ENCODE measurements around the gene KIF21B.
"Not testable (repeated sequence)": the region's sequence is repeated elsewhere in the genome, so short reads cannot be mapped to it uniquely, and the experiment has no call there.

The KIF21B gene

DNA sequence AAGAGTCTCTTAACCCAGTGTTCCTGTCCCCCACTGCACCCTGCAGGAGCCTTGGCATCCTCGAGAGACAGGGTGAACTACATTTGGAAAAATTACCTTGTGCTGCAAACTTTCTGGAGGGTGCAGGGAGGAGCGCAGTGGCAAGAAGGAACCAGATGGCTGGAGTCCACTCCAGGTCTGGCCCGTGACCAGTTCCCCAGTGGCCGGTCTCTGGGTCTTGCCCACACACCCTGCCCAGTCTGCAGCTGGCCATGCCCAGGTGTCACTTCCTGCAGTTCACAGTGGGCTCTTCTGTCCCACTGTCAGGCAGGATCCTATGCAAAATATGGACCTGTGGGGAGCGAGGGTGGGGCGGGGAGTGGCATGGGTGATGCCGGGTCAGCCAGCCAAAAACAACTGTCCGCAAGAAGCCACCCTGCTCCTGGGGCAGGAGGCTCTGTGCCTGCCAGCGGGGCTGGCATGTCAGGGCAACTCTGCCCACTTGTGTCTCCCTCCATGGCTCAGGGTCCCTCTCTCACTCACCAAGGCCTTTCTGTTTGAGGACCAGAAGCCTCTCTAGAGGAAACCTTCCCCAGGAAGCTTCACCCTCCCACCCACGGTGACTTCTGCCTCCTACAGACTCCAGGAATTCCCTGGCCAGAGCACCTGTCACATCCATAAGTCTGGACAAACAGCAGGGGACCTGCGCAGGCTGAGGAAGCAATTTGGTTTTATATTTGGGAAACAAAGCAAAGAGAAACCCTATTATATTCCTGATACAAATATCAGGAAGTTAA, 55.6 kb downstream of the KIF21B start:
- Histone ChIP-seq H2BK15ac (ENCODE audit: low read depth, poor library complexity, severe bottlenecking) (no peak overlapping the region), H3K79me1 (replicated peaks; ENCODE audit: low read length, poor library complexity, severe bottlenecking) (no peaks in the 10 kb centered on the region), H3K27ac (ENCODE audit: low read length, poor library complexity, severe bottlenecking) (no peak overlapping the region), H3K4ac (ENCODE audit: low read depth in 1 of 2, low read length in 2 of 2) (no peak overlapping the region), H3K36me3 (ENCODE audit: control insufficient read depth in 1 of 2, insufficient read depth in 2 of 2, low read depth in 1 of 2, low read length in 2 of 2) (no peaks in the 10 kb centered on the region), H3K23ac (ENCODE audit: low read length in 2 of 2) (no peak overlapping the region), H3K14ac (ENCODE audit: low read length in 2 of 2) (no peak overlapping the region), H3K4me2 (ENCODE audit: low read length, poor library complexity, severe bottlenecking) (no peak overlapping the region), H2AK5ac (ENCODE audit: low read length, severe bottlenecking) (no peak overlapping the region), H3K4me1 (ENCODE audit: control insufficient read depth, insufficient read depth, low read depth, low read length) (peaks cover 7% of the 10 kb centered on the region), H4K8ac (ENCODE audit: low read length) (no peak overlapping the region), H2BK5ac (ENCODE audit: low read depth, low read length, poor library complexity, severe bottlenecking) (no peak overlapping the region), H3K27me3 (ENCODE audit: control insufficient read depth in 1 of 2, insufficient read depth in 1 of 2, low read length in 2 of 2) (peaks cover 0 to 24% of the 10 kb centered on the region in 2 experiments), H2AFZ (ENCODE audit: low read depth, low read length) (no peak overlapping the region), H2BK120ac (ENCODE audit: low read depth, low read length) (no peak overlapping the region), H3K9me3 (ENCODE audit: control insufficient read depth, low read length) (no peaks in the 10 kb centered on the region), H2BK12ac (ENCODE audit: low read length in 2 of 2) (no peak overlapping the region), H4K91ac (ENCODE audit: low read length) (no peak overlapping the region), H3K4me3 (ENCODE audit: insufficient read depth in 1 of 2, low read depth in 1 of 2, low read length in 2 of 2) (no peak overlapping the region), H3K18ac (ENCODE audit: low read depth in 1 of 2, low read length in 2 of 2) (no peak overlapping the region), H3K9ac (ENCODE audit: low read length) (no peak overlapping the region)
- DNase-seq = no peak
- WGBS = 88% methylated on average over 10 of the region's 11 CpGs

DNA sequence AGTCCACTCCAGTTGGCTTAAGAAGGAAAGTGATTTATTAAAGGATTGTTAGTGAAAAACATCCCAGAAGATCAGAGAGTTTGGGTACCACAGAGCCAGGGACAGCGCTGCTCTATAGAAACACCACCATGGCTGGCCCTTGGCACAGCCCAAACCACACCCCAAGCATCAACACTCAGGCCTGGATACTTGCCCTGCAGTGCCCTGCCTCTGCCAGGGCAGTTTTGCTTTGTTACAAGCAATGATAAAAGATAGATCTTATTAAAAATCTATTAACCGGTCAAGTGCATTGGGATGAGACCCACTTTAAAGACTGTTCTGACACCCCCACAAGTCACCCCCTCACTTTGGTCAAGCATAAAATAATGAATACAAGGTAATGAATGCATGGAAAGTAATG, 56.6 kb downstream of the KIF21B start:
- Histone ChIP-seq H3K18ac (ENCODE audit: low read depth in 1 of 2, low read length in 2 of 2) (no peak overlapping the region), H2AFZ (ENCODE audit: low read depth, low read length) (no peak overlapping the region), H2BK5ac (ENCODE audit: low read depth, low read length, poor library complexity, severe bottlenecking) (no peak overlapping the region), H3K14ac (ENCODE audit: low read length in 2 of 2) (no peak overlapping the region), H2AK5ac (ENCODE audit: low read length, severe bottlenecking) (no peak overlapping the region), H3K9ac (ENCODE audit: low read length) (no peak overlapping the region), H2BK12ac (ENCODE audit: low read length in 2 of 2) (no peak overlapping the region), H2BK15ac (ENCODE audit: low read depth, poor library complexity, severe bottlenecking) (no peak overlapping the region), H3K9me3 (ENCODE audit: control insufficient read depth, low read length) (no peaks in the 10 kb centered on the region), H3K4me3 (ENCODE audit: insufficient read depth in 1 of 2, low read depth in 1 of 2, low read length in 2 of 2) (no peak overlapping the region), H3K4ac (ENCODE audit: low read depth in 1 of 2, low read length in 2 of 2) (no peak overlapping the region), H3K4me1 (ENCODE audit: control insufficient read depth, insufficient read depth, low read depth, low read length) (peaks cover 3% of the 10 kb centered on the region), H2BK120ac (ENCODE audit: low read depth, low read length) (no peak overlapping the region), H3K23ac (ENCODE audit: low read length in 2 of 2) (no peak overlapping the region), H3K27ac (ENCODE audit: low read length, poor library complexity, severe bottlenecking) (no peak overlapping the region), H3K4me2 (ENCODE audit: low read length, poor library complexity, severe bottlenecking) (no peak overlapping the region), H4K91ac (ENCODE audit: low read length) (no peak overlapping the region), H3K27me3 (ENCODE audit: control insufficient read depth in 1 of 2, insufficient read depth in 1 of 2, low read length in 2 of 2) (peaks cover 0 to 28% of the 10 kb centered on the region in 2 experiments), H4K8ac (ENCODE audit: low read length) (no peak overlapping the region), H3K79me1 (replicated peaks; ENCODE audit: low read length, poor library complexity, severe bottlenecking) (no peaks in the 10 kb centered on the region), H3K36me3 (ENCODE audit: control insufficient read depth in 1 of 2, insufficient read depth in 2 of 2, low read depth in 1 of 2, low read length in 2 of 2) (no peaks in the 10 kb centered on the region)
- WGBS = 100% methylated on average over 1 of the region's 2 CpGs
- no peak for DNase-seq

DNA sequence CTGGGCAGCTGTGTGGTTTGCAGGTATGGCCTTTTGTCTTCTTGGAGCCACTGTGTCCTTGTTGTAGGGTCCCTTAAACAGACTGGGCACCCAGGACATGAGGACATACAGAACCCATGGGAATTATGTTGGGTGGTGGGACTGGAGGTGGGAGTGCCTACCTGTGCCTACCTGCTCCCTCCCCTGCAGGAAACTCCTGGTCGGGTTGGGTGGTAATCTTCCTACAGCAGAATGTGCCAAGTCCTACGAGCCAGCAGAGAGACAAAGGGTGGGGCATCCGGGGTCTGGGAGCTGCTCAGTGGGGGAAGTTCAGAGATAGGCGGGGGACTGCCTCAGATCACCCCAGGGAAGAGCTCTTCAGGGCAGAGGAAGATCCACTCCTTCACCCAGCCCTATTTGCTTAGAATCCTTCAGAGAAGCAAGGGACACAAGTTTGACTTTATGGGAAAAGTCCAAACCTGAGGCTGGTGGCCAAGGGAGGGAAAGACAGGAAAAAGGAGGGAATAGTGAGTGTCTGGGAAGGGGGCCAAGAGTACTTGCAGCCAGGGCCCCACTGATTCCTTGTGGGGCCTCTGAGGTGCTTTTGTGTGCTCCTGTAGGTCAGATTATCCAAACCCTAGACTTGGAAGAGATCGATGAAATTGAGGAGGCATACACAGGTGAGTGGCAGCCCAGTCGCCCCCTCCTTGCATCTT, 58.3 kb downstream of the KIF21B start:
- no peak overlapping the region for H3K23ac ChIP-seq (ENCODE audit: low read length in 2 of 2)
- H4K8ac ChIP-seq (ENCODE audit: low read length) = no peak overlapping the region
- peaks cover 0 to 34% of the 10 kb centered on the region in 2 experiments for H3K27me3 ChIP-seq (ENCODE audit: control insufficient read depth in 1 of 2, insufficient read depth in 1 of 2, low read length in 2 of 2)
- 51% methylated on average over 6 of the region's 6 CpGs for WGBS
- H3K4me1 ChIP-seq (ENCODE audit: control insufficient read depth, insufficient read depth, low read depth, low read length) = peaks cover 3% of the 10 kb centered on the region
- no peak overlapping the region for H3K18ac ChIP-seq (ENCODE audit: low read depth in 1 of 2, low read length in 2 of 2)
- no peak overlapping the region for H2AFZ ChIP-seq (ENCODE audit: low read depth, low read length)
- no peak overlapping the region for H2BK12ac ChIP-seq (ENCODE audit: low read length in 2 of 2)
- no peak overlapping the region for H3K27ac ChIP-seq (ENCODE audit: low read length, poor library complexity, severe bottlenecking)
- no peaks in the 10 kb centered on the region for H3K9me3 ChIP-seq (ENCODE audit: control insufficient read depth, low read length)
- no peaks in the 10 kb centered on the region for H3K79me1 ChIP-seq (replicated peaks; ENCODE audit: low read length, poor library complexity, severe bottlenecking)
- no peak overlapping the region for H3K4me2 ChIP-seq (ENCODE audit: low read length, poor library complexity, severe bottlenecking)
- H2BK120ac ChIP-seq (ENCODE audit: low read depth, low read length) = no peak overlapping the region
- H2BK5ac ChIP-seq (ENCODE audit: low read depth, low read length, poor library complexity, severe bottlenecking) = no peak overlapping the region
- no peak overlapping the region for H4K91ac ChIP-seq (ENCODE audit: low read length)
- DNase-seq = no peak
- no peak overlapping the region for H3K4me3 ChIP-seq (ENCODE audit: insufficient read depth in 1 of 2, low read depth in 1 of 2, low read length in 2 of 2)
- H3K14ac ChIP-seq (ENCODE audit: low read length in 2 of 2) = no peak overlapping the region
- H3K9ac ChIP-seq (ENCODE audit: low read length) = no peak overlapping the region
- H3K4ac ChIP-seq (ENCODE audit: low read depth in 1 of 2, low read length in 2 of 2) = no peak overlapping the region
- no peaks in the 10 kb centered on the region for H3K36me3 ChIP-seq (ENCODE audit: control insufficient read depth in 1 of 2, insufficient read depth in 2 of 2, low read depth in 1 of 2, low read length in 2 of 2)
- H2AK5ac ChIP-seq (ENCODE audit: low read length, severe bottlenecking) = no peak overlapping the region
- H2BK15ac ChIP-seq (ENCODE audit: low read depth, poor library complexity, severe bottlenecking) = no peak overlapping the region

DNA sequence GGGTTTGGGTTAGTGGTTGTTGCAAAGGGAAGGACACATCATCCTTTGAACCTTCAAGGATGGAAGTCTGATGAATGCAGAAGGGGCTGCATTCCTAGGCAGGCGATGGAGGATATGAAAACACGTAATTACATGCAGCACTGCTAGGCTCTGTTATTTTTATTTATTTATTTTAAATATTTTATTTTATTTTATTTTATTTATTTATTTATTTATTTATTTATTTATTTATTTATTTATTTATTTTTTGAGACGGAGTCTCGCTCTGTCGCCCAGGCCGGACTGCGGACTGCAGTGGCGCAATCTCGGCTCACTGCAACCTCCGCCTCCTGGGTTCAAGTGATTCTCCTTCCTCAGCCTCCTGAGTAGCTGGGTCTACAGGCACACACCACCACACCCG, 59.6 kb downstream of the KIF21B start:
- H3K4ac ChIP-seq (ENCODE audit: low read depth in 1 of 2, low read length in 2 of 2); H4K8ac ChIP-seq (ENCODE audit: low read length); H3K79me1 ChIP-seq (replicated peaks; ENCODE audit: low read length, poor library complexity, severe bottlenecking); H3K23ac ChIP-seq (ENCODE audit: low read length in 2 of 2); H4K91ac ChIP-seq (ENCODE audit: low read length); H3K14ac ChIP-seq (ENCODE audit: low read length in 2 of 2); H3K4me2 ChIP-seq (ENCODE audit: low read length, poor library complexity, severe bottlenecking); H3K4me3 ChIP-seq (ENCODE audit: insufficient read depth in 1 of 2, low read depth in 1 of 2, low read length in 2 of 2); H2BK12ac ChIP-seq (ENCODE audit: low read length in 2 of 2); H3K9ac ChIP-seq (ENCODE audit: low read length); H3K4me1 ChIP-seq (ENCODE audit: control insufficient read depth, insufficient read depth, low read depth, low read length); H2AK5ac ChIP-seq (ENCODE audit: low read length, severe bottlenecking); H2BK15ac ChIP-seq (ENCODE audit: low read depth, poor library complexity, severe bottlenecking); H2AFZ ChIP-seq (ENCODE audit: low read depth, low read length); H3K9me3 ChIP-seq (ENCODE audit: control insufficient read depth, low read length); H2BK5ac ChIP-seq (ENCODE audit: low read depth, low read length, poor library complexity, severe bottlenecking); H3K18ac ChIP-seq (ENCODE audit: low read depth in 1 of 2, low read length in 2 of 2); H2BK120ac ChIP-seq (ENCODE audit: low read depth, low read length); H3K36me3 ChIP-seq (ENCODE audit: control insufficient read depth in 1 of 2, insufficient read depth in 2 of 2, low read depth in 1 of 2, low read length in 2 of 2); DNase-seq; H3K27ac ChIP-seq (ENCODE audit: low read length, poor library complexity, severe bottlenecking): not testable (repeated sequence)
- 91% methylated on average over 8 of the region's 11 CpGs for WGBS
- peaks cover 0 to 42% of the 10 kb centered on the region in 2 experiments for H3K27me3 ChIP-seq (ENCODE audit: control insufficient read depth in 1 of 2, insufficient read depth in 1 of 2, low read length in 2 of 2)
